Hepatic stellate cell (primary cell): ENCODE results near the gene AP2A1.

Experiments used
- DNase-seq: peaks from one replicate; pipeline ENCODE4 v3.0.0; 2011; ENCODE audit warnings: low spot score

AP2A1 gene

GRCh38 chr19:49839713-49840112 is 72.9 kb downstream of the AP2A1 start:
- DNase-seq: no peak

GRCh38 chr19:49840321-49840720 is 73.5 kb downstream of the AP2A1 start:
- DNase-seq: no peak

GRCh38 chr19:49840736-49841249 is 74.0 kb downstream of the AP2A1 start:
- no peak for DNase-seq

- no peak for DNase-seq
Measured at GRCh38 chr19:49843265-49843664, 76.5 kb downstream of the AP2A1 start.

GRCh38 chr19:49844138-49845095 is 77.6 kb downstream of the AP2A1 start:
- DNase-seq: no peak

- DNase-seq: no peak
Measured at GRCh38 chr19:49845414-49845813, 78.6 kb downstream of the AP2A1 start.

- DNase-seq: no peak
Measured at GRCh38 chr19:49846408-49846807, 79.6 kb downstream of the AP2A1 start.

- DNase-seq: peak; percentile 76
Measured at GRCh38 chr19:49847731-49848696, 81.2 kb downstream of the AP2A1 start.

DNA sequence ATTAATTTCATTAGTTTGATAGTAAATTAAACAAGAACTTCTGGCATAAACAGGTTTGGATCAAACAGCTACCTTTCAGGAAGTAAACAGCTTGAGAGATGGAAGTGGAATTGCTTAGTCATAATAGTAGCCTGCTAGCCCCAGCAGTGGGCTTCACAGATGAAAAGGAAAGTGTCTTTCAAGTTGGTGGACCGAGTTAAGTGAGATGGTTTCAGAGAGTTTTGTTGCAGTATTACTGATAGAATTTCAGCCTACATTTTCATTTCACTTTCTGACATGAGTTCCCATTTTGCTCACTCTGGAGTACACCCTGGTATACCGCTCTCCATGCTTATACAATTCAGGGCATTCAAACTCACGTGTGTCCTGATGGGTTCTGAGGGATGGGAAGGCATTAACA is 82.1 kb downstream of the AP2A1 start:
- DNase-seq: no peak

DNA sequence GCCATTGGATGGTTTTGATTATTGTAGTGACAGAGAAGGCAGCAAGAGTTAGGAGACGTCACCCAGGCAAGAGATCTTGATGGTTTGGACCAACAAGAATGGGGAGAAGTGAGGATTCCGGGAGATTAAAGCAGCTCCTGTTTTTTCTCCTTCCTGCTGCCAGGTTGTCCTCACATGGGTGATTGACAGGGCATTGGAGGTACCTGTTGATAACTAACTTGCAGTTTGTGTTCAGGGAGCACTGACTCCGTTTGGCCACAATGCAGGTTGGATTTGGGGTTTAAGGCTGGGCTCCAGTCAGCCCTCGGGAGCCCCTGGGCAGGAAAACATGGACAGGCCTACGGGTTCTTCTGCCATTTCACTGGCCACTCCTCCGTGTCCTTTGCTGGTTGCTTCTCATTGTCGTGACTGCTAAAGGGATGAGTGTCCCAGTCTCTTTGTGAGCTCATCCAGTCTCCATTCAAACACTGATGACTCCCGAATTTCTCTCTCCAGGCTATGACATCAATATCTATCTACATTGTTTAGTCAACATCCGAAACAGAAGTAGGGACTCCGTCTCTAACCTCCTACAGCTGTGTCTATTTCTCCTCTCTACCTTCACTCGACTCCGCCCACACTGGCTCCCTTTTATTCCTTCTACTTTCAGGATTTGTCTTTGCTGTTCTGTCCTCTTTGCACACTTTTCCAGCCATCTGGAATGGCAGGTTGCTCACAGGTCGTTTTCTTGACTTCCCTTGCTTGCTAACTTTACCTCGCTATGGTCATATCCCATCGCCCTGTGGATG is 82.8 kb downstream of the AP2A1 start:
- DNase-seq: no peak

DNA sequence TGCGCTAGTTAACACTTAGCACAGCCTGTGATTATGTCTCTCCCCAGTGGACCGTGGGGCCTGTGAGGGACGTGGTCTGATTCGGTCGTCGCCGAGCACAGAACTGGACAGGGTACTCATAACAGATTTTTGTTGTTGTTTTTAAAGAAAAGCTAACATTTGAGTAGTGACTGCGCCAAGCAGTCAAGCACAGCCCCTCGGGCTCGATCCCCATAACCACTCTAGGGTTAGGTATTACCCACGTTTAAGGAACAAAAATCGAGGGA is 83.4 kb downstream of the AP2A1 start:
- no peak for DNase-seq

GRCh38 chr19:49850487-49851342 is 83.9 kb downstream of the AP2A1 start, which contains the start of gene PTOV1:
Gene PTOV1 (plus strand): TSS chr19:49851159.
- peak; percentile 97 for DNase-seq

- peak; percentile 38 for DNase-seq
Measured at GRCh38 chr19:49851456-49852259, 84.9 kb downstream of the AP2A1 start.

DNA sequence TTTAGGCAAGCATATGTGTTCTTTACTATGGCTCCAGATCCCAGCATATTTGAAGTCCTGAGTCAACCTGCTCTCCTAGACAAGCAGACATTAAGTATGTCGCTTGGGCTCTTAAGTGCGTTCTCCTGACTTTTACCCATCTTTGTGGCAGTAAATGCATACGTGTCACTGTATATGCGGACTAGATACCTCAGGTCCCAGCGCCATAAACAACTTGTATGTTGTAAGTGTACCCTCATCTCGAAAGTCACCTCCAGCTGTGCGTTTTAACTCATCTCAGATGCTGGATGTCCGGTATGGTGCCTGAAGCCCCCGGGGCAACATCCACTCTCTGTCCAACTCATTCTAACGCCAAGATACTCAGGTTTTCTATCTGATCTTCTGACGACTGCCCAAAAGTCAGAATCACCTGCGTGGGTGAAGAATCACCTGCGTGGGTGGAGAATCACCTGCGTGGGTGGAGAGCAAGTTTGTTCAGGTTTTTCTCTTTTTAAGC is 85.9 kb downstream of the AP2A1 start:
- no peak for DNase-seq

DNA sequence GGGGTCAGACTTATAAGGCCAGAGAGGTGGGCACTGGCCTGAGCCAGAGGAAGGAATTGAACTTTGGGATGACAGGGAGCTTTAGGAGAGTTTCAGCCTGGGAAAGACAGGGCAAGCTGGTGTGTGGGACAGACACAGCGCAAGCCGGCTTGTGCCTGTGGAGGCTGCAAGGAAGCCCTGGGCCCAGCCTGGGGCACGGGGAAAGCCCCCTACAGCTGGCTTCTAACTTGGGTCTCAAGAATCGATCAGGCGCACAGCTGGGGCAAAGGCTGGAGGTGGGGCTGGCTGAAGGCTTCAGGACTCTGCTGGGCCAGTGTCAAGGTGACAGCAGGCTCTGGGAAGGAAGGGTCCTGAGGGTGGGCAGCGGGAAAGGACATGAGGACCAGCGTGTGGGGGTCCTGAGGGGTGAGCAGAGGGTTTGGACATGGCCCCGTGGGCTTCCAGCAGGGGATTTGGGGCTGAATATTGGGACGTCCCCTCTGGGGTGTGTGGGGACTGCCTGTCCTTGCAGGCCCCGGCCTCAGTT is 87.1 kb downstream of the AP2A1 start:
- DNase-seq: no peak

DNA sequence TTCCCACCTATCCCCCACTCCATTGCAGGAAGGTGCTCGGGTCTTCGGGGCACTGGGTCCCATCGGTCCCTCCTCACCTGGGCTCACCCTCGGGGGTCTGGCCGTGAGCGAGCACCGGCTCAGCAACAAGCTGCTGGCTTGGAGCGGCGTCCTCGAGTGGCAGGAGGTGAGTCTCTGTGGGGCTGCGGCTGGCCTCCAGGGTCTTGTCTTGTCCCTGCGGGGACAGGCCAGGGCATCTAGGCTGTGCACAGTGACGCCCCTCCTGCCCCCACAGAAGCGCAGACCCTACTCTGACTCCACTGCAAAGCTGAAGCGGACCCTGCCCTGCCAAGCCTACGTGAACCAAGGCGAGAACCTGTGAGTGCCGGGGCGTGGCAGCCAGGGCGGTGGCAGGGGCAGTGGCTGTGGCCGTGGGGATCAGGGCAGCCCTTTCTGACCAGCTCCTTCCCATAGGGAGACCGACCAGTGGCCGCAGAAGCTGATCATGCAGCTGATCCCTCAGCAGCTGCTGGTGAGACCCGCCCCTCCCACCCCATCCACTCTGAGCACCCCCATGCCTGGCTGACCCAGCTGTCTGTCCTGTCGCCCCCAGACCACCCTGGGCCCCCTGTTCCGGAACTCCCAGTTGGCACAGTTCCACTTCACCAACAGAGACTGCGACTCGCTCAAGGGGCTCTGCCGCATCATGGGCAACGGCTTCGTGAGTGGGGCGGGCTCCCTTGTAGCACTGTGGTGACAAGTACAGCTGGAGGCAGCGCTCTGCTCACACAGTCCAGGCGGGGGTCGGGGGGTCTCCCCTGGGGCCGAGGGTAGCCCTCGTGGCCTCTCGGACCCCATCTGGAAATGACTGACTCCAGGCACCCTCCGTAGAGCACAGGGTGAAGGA is 87.8 kb downstream of the AP2A1 start:
- DNase-seq: no peak

- no peak for DNase-seq
Measured at GRCh38 chr19:49855277-49855675, 88.5 kb downstream of the AP2A1 start.
